GM21737 (cell line): ENCODE results near the gene AEBP2.
"Not testable (repeated sequence)": the region's sequence is repeated elsewhere in the genome, so short reads cannot be mapped to it uniquely, and the experiment has no call there.

Source experiments
- ATAC-seq: cut with Tn5 transposase; IDR thresholded peaks from one replicate; pipeline ENCODE4 v1.9.1; 2021; ENCODE audit warnings: mild to moderate bottlenecking, moderate library complexity; ENCODE audit not compliant: unreplicated experiment

Gene AEBP2

GRCh38 chr12:19419086-19419485 lies 20.2 kb upstream of the AEBP2 start:
- ATAC-seq: no peak

GRCh38 chr12:19421503-19422282 lies 17.6 kb upstream of the AEBP2 start:
- ATAC-seq: no peak

GRCh38 chr12:19423166-19423930 lies 15.9 kb upstream of the AEBP2 start:
- ATAC-seq: no peak

- no peak for ATAC-seq
Observed at GRCh38 chr12:19428246-19428645, 11.0 kb upstream of the AEBP2 start.

GRCh38 chr12:19429491-19429890 lies 9.8 kb upstream of the AEBP2 start:
- ATAC-seq: not testable (repeated sequence)

GRCh38 chr12:19430988-19431387 lies 8.3 kb upstream of the AEBP2 start:
- ATAC-seq: no peak

- ATAC-seq: no peak
Observed at GRCh38 chr12:19431407-19432308, 7.6 kb upstream of the AEBP2 start.

GRCh38 chr12:19432309-19433170 lies 6.8 kb upstream of the AEBP2 start:
- no peak for ATAC-seq

GRCh38 chr12:19434538-19434937 lies 4.8 kb upstream of the AEBP2 start:
- ATAC-seq: no peak

- ATAC-seq: no peak
Observed at GRCh38 chr12:19435831-19436497, 3.3 kb upstream of the AEBP2 start.

- ATAC-seq: no peak
Observed at GRCh38 chr12:19436931-19437330, 2.4 kb upstream of the AEBP2 start.

- ATAC-seq: no peak
Observed at GRCh38 chr12:19437996-19438395, 1.3 kb upstream of the AEBP2 start.

GRCh38 chr12:19440019-19440858 lies 947 bp downstream of the AEBP2 start:
- peak; percentile 40 for ATAC-seq

- no peak for ATAC-seq
Observed at GRCh38 chr12:19440916-19441315, 1.6 kb downstream of the AEBP2 start.

GRCh38 chr12:19443585-19443984 lies 4.3 kb downstream of the AEBP2 start:
- no peak for ATAC-seq

- no peak for ATAC-seq
Observed at GRCh38 chr12:19444097-19444496, 4.8 kb downstream of the AEBP2 start.

- no peak for ATAC-seq
Observed at GRCh38 chr12:19447386-19447785, 8.1 kb downstream of the AEBP2 start.

- no peak for ATAC-seq
Observed at GRCh38 chr12:19449814-19450213, 10.5 kb downstream of the AEBP2 start.

GRCh38 chr12:19450362-19450761 lies 11.1 kb downstream of the AEBP2 start:
- no peak for ATAC-seq
